Measurements from ENCODE around the gene ATF7.

ATF7 gene

DNA sequence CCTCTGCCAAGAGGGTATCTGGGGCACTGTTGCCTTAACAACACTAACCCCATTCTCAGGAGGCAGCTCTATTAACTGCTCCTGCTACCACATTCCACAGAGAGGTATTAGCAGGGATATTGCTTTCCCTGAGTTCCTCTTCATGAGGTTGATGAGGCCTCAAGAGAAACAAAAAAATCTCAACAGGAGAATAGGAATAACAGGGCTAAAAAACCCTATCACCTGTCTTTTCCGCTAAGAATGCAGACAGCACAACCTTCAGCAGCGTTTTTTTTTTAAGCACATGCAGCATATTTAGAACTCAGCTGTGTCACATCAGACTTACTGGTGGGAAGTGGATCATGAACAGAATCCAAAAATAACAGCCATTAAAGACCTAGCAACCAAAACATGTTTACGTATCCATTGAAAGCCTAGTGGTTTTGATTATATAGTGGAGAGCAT is 29.2 kb downstream of the ATF7 start:
- Histone ChIP-seq H3K9me2 (replicated peaks; ENCODE audit: control insufficient read depth, low read length) (no peaks in the 10 kb centered on the region), H4K20me1 (ENCODE audit: control insufficient read depth, insufficient read depth, low read depth, low read length) (no peaks in the 10 kb centered on the region), H3K4me1 (ENCODE audit: control insufficient read depth, low read length) (peaks cover 59% of the 10 kb centered on the region), H3K9me3 (ENCODE audit: control insufficient read depth, insufficient read depth, low read length) (no peaks in the 10 kb centered on the region), H3K36me3 (ENCODE audit: control insufficient read depth, low read length) (peaks cover 4% of the 10 kb centered on the region; the same call in 1 of the 2 replicates), H3K4me2 (ENCODE audit: low read length) (peak overlapping the region; percentile 32), H3K4me3 (ENCODE audit: low read length) (peak overlapping the region; percentile 3; the same call in 1 of the 2 replicates), H3K27ac (ENCODE audit: low read depth, low read length) (no peak overlapping the region), H3K27me3 (ENCODE audit: control insufficient read depth, low read length) (no peaks in the 10 kb centered on the region), H3K79me2 (ENCODE audit: control insufficient read depth, low read length) (peaks cover 4% of the 10 kb centered on the region), H3F3A (ENCODE audit: control insufficient read depth, insufficient read depth) (peaks cover 23% of the 10 kb centered on the region)
- no peak for TF ChIP-seq EZH2phosphoT487 (IDR thresholded peaks at IDR 0.05; ENCODE audit: borderline replicate concordance, low read length)
- TF ChIP-seq, protein P1, sequence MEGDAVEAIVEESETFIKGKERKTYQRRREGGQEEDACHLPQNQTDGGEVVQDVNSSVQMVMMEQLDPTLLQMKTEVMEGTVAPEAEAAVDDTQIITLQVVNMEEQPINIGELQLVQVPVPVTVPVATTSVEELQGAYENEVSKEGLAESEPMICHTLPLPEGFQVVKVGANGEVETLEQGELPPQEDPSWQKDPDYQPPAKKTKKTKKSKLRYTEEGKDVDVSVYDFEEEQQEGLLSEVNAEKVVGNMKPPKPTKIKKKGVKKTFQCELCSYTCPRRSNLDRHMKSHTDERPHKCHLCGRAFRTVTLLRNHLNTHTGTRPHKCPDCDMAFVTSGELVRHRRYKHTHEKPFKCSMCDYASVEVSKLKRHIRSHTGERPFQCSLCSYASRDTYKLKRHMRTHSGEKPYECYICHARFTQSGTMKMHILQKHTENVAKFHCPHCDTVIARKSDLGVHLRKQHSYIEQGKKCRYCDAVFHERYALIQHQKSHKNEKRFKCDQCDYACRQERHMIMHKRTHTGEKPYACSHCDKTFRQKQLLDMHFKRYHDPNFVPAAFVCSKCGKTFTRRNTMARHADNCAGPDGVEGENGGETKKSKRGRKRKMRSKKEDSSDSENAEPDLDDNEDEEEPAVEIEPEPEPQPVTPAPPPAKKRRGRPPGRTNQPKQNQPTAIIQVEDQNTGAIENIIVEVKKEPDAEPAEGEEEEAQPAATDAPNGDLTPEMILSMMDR (IDR thresholded peaks at IDR 0.05; ENCODE audit: low read depth, low read length, poor library complexity, severe bottlenecking) = no peak

DNA sequence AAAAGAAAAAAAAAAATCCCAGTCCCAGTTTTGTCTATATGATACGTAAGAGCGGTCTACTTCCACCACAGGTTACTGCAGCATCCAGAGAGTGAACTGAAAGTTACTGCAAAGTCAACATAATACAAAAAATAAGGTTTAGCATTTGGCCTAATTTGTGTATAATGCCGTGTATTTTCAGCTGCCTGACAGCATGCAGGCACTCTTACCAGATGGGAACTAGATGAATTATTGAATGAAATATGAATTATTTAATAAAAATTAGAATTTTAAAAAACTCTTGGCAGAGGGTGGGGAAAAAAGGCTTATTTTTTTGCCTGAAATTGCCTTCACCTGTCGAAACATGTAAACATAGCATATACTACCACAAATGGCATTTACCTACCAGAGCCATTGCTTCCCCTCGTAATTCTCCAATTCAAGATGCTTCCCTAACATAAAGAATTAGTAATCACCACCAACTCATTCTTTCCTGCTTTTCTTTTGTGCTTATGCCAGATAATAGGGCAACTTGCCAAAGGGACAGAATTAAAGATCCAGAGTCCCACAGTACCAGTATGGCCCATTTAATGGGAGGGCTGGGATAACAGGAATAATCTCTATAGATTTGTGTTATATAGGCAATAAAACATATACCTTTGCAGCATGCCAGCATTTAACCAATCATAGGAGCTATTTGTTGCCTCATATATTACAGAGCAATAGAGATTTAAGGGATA is 31.1 kb downstream of the ATF7 start:
- peaks cover 12% of the 10 kb centered on the region for H3F3A ChIP-seq (ENCODE audit: control insufficient read depth, insufficient read depth)
- H3K9me3 ChIP-seq (ENCODE audit: control insufficient read depth, insufficient read depth, low read length) = no peaks in the 10 kb centered on the region
- no peak for TF ChIP-seq EZH2phosphoT487 (IDR thresholded peaks at IDR 0.05; ENCODE audit: borderline replicate concordance, low read length)
- TF ChIP-seq, protein P1 (IDR thresholded peaks at IDR 0.05; ENCODE audit: low read depth, low read length, poor library complexity, severe bottlenecking) = no peak
- H3K36me3 ChIP-seq (ENCODE audit: control insufficient read depth, low read length) = peaks cover 4% of the 10 kb centered on the region; the same call in 1 of the 2 replicates
- H3K79me2 ChIP-seq (ENCODE audit: control insufficient read depth, low read length) = no peaks in the 10 kb centered on the region
- no peaks in the 10 kb centered on the region for H4K20me1 ChIP-seq (ENCODE audit: control insufficient read depth, insufficient read depth, low read depth, low read length)
- no peaks in the 10 kb centered on the region for H3K9me2 ChIP-seq (replicated peaks; ENCODE audit: control insufficient read depth, low read length)
- H3K4me1 ChIP-seq (ENCODE audit: control insufficient read depth, low read length) = peaks cover 44% of the 10 kb centered on the region
- no peak overlapping the region for H3K4me3 ChIP-seq (ENCODE audit: low read length)
- no peak overlapping the region for H3K4me2 ChIP-seq (ENCODE audit: low read length)
- no peaks in the 10 kb centered on the region for H3K27me3 ChIP-seq (ENCODE audit: control insufficient read depth, low read length)
- H3K27ac ChIP-seq (ENCODE audit: low read depth, low read length) = no peak overlapping the region

DNA sequence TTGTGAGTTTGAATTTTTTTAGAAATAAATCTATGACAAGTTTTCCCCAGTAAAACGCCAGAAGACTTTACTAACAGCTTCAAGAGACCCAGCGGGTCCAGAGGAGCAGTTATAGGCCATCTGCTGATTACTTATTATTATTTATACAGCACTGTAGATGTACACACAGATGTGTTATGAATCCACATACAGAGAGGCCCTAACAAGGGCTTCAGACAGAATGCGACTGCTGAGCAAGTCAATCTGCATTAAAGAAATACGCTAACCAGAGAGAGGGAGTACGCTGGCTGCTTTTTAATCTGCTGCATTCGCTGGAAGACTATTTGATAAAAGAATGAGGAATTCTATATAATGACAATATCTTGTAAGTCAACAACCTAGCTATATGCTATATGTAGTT is 32.5 kb downstream of the ATF7 start:
- H3K79me2 ChIP-seq (ENCODE audit: control insufficient read depth, low read length) = no peaks in the 10 kb centered on the region
- H3K4me2 ChIP-seq (ENCODE audit: low read length) = no peak overlapping the region
- H3K36me3 ChIP-seq (ENCODE audit: control insufficient read depth, low read length) = peaks cover 4% of the 10 kb centered on the region; the same call in 1 of the 2 replicates
- H3K4me3 ChIP-seq (ENCODE audit: low read length) = no peak overlapping the region
- 0 out of 2 replicates have a peak, but pooled peaks cover 3% of the 10 kb centered on the region for H3F3A ChIP-seq (ENCODE audit: control insufficient read depth, insufficient read depth)
- H4K20me1 ChIP-seq (ENCODE audit: control insufficient read depth, insufficient read depth, low read depth, low read length) = no peaks in the 10 kb centered on the region
- no peaks in the 10 kb centered on the region for H3K27me3 ChIP-seq (ENCODE audit: control insufficient read depth, low read length)
- no peaks in the 10 kb centered on the region for H3K9me2 ChIP-seq (replicated peaks; ENCODE audit: control insufficient read depth, low read length)
- TF ChIP-seq EZH2phosphoT487 (IDR thresholded peaks at IDR 0.05; ENCODE audit: borderline replicate concordance, low read length) = no peak
- TF ChIP-seq, protein P1 (IDR thresholded peaks at IDR 0.05; ENCODE audit: low read depth, low read length, poor library complexity, severe bottlenecking) = no peak
- H3K27ac ChIP-seq (ENCODE audit: low read depth, low read length) = no peak overlapping the region
- no peaks in the 10 kb centered on the region for H3K9me3 ChIP-seq (ENCODE audit: control insufficient read depth, insufficient read depth, low read length)
- peaks cover 37% of the 10 kb centered on the region for H3K4me1 ChIP-seq (ENCODE audit: control insufficient read depth, low read length)

Measured in DOHH2 (cell line).